ENCODE measurements around the gene TRMT5.
A peak's percentile ranks its signal among the peaks of the same experiment; 100 is the strongest.

The TRMT5 gene

GRCh38 chr14:60980811-60981632, at the start of gene TRMT5, which contains the start of gene SLC38A6:
TRMT5 (minus strand) TSS chr14:60981079; CDS start chr14:60980973, 106 bp downstream.
SLC38A6 (plus strand) TSS chr14:60981245; CDS start chr14:60981278, 33 bp downstream.
- peak; percentile 92 for DNase-seq

GRCh38 chr14:61026526-61026925, 45.6 kb upstream of the TRMT5 start:
- DNase-seq: no peak

- DNase-seq: peak; percentile 68
Observed at GRCh38 chr14:61025251-61026223, 44.7 kb upstream of the TRMT5 start.

- DNase-seq: no peak
Observed at GRCh38 chr14:61019537-61019936, 38.7 kb upstream of the TRMT5 start.

- no peak for DNase-seq
Observed at GRCh38 chr14:61003571-61003970, 22.7 kb upstream of the TRMT5 start.

GRCh38 chr14:60999536-60999935, 18.7 kb upstream of the TRMT5 start:
- no peak for DNase-seq

GRCh38 chr14:60998617-60999016, 17.7 kb upstream of the TRMT5 start:
- DNase-seq: no peak

GRCh38 chr14:60989599-60989998, 8.7 kb upstream of the TRMT5 start:
- DNase-seq: no peak

GRCh38 chr14:60986500-60986899, 5.6 kb upstream of the TRMT5 start:
- DNase-seq: no peak

GRCh38 chr14:60984196-60984595, 3.3 kb upstream of the TRMT5 start:
- DNase-seq: no peak

- DNase-seq: peak; percentile 33
Observed at GRCh38 chr14:60981633-60982455, 965 bp upstream of the TRMT5 start.

GRCh38 chr14:60977847-60978246, 3.0 kb downstream of the TRMT5 start:
- no peak for DNase-seq

- DNase-seq: no peak
Observed at GRCh38 chr14:60975551-60975950, 5.3 kb downstream of the TRMT5 start.

GRCh38 chr14:60974090-60974651, 6.7 kb downstream of the TRMT5 start:
- DNase-seq: no peak

- no peak for DNase-seq
Observed at GRCh38 chr14:60973070-60973469, 7.8 kb downstream of the TRMT5 start.

- DNase-seq: no peak
Observed at GRCh38 chr14:60972295-60972694, 8.6 kb downstream of the TRMT5 start.

- DNase-seq: no peak
Observed at GRCh38 chr14:60971271-60971670, 9.6 kb downstream of the TRMT5 start.

- DNase-seq: peak; percentile 22
Observed at GRCh38 chr14:60970146-60970545, 10.7 kb downstream of the TRMT5 start.

- no peak for DNase-seq
Observed at GRCh38 chr14:60968671-60969070, 12.2 kb downstream of the TRMT5 start.

GRCh38 chr14:60968099-60968498, 12.8 kb downstream of the TRMT5 start:
- DNase-seq: no peak

GRCh38 chr14:60965402-60965801, 15.5 kb downstream of the TRMT5 start:
- peak; percentile 76 for DNase-seq

- no peak for DNase-seq
Observed at GRCh38 chr14:60964904-60965303, 16.0 kb downstream of the TRMT5 start.
